Activated CD8-positive, alpha-beta memory T cell treated with anti-CD3 and anti-CD28 coated beads for 24 hours (primary cell): ENCODE results near the gene PPID.
"Not testable (repeated sequence)": the region's sequence is repeated elsewhere in the genome, so short reads cannot be mapped to it uniquely, and the experiment has no call there.

Source experiments
- DNase-seq: peaks from one replicate; pipeline ENCODE4 v3.0.0-alpha.2; 2020

The PPID gene

DNA sequence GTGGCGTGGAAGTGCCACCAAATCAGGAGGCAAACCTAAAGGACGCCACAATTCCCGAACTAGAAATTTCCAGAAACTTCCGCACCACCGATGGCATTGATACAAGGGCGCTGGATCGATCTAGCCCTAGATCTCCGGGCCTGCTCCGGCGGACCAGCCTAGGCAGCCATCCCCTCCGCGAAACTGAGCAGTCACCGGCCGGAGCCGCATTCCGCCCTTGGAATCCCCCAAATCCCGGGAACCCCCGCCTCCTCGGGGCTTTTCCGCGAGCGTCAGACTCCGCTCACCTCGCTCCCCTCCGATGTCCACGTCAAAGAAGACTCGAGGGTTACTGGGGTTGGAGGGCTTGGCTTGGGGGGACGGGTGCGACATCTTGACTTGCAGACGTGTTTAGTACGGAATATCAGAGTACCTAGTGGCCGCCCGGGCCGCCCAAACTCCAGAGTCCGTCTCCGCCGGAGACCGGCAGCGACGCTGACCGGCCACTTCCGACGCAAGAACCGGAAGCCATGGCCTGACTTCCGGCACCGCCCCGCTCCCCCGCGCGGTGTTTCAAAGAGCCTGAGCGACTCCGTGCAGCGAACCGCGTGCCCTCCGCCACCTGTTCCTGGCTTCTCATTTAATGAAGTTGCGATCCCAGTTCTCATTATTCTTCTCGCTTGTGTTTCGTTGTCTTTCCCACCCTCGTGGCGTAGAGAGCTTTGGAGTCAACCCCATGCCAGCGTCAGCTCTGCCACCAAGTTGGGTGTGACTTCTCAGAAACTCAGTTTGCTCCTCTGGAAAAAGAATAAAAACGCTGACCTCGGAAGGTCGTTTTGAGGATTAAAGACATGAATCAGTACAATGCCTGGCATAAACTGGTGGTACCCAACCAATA, at the start of gene PPID:
Gene PPID (minus strand): TSS at position 480 of the 877 bp plus-strand sequence. CDS start 108 bp downstream, at position 372.
- DNase-seq: peak; percentile 94

- DNase-seq: no peak
Observed at GRCh38 chr4:158771776-158772175, 48.6 kb upstream of the PPID start.

DNA sequence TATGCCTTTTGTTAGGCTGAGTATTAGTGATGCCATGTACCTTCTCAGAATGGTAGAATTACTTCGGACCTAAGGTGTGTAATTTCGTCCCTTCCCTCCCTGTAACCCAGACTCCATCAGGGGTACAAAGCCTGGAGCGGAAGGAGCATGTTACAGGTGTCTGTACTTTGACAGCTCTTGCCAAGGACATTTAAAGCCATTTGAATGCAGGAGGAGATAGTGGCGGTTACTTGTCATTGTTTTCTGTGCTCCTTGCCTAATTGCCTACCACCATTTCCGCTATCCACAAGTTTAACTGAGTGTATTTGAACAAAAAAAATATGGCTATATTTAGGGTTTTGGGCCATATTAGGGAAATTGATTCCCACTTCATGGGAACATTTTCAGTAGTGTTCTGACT, 47.5 kb upstream of the PPID start:
- no peak for DNase-seq

- DNase-seq: peak; percentile 83
Observed at GRCh38 chr4:158769175-158769921, 46.2 kb upstream of the PPID start.

GRCh38 chr4:158768555-158769174, 45.5 kb upstream of the PPID start, which contains the start of gene FNIP2:
Gene FNIP2 (plus strand): TSS chr4:158769026. CDS start chr4:158769213, 187 bp downstream.
- peak; percentile 85 for DNase-seq

GRCh38 chr4:158767451-158767850, 44.3 kb upstream of the PPID start:
- no peak for DNase-seq

- DNase-seq: no peak
Observed at GRCh38 chr4:158766434-158767044, 43.3 kb upstream of the PPID start.

GRCh38 chr4:158763462-158763861, 40.3 kb upstream of the PPID start:
- DNase-seq: no peak

DNA sequence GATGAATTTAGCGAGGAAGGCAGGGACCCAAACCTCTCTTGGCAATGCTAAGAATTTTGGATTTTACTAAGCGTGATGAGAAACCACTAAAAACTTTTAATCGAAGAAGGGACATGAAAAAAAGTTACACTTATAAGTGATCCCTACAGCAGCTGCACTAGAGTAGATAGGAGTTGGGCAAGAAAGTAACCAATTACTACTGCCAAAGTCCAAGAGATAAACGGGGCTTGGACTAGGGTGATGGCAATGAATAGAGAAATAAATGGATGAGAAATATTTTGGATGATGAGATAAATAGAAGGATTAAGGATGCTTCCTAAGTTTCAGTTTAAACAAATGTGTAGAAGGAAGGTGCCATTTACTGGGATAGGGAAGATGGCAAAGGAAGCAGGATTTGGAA, 39.4 kb upstream of the PPID start:
- DNase-seq: no peak

- no peak for DNase-seq
Observed at GRCh38 chr4:158760866-158761265, 37.7 kb upstream of the PPID start.

GRCh38 chr4:158759539-158759938, 36.3 kb upstream of the PPID start:
- DNase-seq: not testable (repeated sequence)

DNA sequence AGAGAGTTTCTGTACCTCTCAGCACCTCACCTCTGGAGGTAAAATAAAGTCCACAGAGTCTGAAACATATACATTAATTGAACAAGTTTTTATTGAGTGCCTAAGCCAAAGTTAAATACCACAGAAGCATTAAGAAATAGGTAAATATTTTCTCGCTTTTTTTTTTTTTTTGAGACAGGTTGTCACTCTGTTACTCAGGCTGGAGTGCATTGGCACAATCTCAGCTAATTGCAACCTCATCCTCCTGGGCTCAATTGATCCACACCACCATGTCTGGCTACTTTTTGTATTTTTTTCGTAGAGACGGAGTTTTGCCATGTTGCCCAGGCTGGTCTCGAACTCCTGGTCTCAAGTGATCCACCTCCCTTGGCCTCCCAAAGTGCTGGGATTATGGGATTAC, 35.5 kb upstream of the PPID start:
- no peak for DNase-seq

GRCh38 chr4:158758142-158758541, 34.9 kb upstream of the PPID start:
- DNase-seq: no peak

DNA sequence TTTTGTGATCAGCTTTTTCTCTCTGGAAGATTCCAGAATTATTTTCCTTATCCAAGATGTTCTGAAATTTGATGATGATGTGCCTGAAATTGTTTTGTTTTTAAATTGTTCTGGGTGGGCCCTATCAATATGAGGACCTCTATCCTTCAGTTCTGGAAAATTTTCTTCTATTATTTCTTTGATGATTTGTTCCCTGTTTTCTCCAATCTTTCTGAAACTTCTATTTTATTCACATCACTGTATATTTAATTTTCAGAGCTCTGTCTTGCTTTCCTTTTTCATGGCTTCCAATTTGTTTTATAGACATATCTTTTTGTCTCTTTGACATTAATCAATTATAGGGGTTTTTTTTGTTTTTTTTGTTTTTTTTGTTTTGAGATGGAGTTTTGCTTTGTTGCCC, 33.4 kb upstream of the PPID start:
- DNase-seq: no peak

GRCh38 chr4:158755819-158756218, 32.6 kb upstream of the PPID start:
- DNase-seq: not testable (repeated sequence)

GRCh38 chr4:158754385-158755180, 31.4 kb upstream of the PPID start:
- DNase-seq: no peak

DNA sequence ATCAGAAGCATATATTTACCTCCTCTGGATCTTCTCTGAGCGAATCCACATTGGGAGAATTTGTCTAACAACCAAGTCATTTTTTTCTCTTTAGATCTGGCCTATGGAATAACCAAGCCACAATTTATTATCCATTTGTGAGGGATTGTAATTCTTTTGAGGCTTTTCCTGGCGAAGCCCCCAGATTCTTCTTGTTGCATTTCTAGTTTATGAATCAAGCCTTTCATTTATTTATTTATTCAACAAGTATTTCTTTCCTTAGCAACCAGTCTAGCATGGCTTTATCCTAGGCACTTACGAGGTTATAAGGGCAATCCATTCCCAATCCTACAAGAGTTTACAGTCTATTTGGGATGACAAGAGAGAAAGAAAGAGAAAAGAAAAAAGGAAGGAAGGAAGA, 27.2 kb upstream of the PPID start:
- DNase-seq: no peak

GRCh38 chr4:158746537-158746936, 23.3 kb upstream of the PPID start:
- not testable (repeated sequence) for DNase-seq

DNA sequence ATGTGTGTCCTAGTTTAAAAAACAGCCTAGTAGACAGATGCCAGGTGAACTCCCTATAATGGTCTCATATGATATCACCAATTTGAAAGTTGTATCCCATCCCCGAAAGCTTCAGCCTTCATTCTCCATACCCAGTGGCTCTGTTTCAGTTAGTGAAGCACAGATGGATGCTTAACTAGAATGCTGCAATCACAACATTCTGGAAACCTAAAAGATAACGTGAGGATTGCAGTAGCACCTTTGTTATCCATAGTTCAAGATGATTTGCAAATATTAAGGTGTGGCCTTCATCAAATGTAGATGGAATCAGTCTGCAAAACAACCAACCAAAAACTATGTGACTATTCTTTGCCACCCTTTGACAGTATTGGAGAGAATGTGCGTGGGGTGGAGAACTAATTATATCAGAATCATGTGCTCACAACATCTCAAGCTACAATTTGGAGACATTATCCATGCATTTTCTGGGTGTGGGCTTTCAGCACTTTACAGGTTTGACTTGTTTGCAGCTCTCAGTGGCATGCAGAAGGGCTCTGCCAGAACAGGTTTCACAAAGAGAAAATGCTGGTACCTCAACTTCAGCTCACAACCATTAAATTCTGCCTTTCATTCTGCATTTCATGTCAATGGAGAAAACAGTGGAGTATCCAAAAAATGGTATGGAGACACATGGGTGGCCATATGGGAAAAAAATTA, 18.3 kb upstream of the PPID start:
- no peak for DNase-seq

- no peak for DNase-seq
Observed at GRCh38 chr4:158739600-158739999, 16.4 kb upstream of the PPID start.

- DNase-seq: no peak
Observed at GRCh38 chr4:158738866-158739265, 15.7 kb upstream of the PPID start.
